Stimulated activated CD8-positive, alpha-beta memory T cell treated with anti-CD3 and anti-CD28 coated beads, Interleukin-12 subunit alpha, Interleukin-12 subunit beta, amount 100 ng/mL, for 1 hour (primary cell): ENCODE measurements around the gene MGAT5B.
"Not testable (repeated sequence)": the region's sequence is repeated elsewhere in the genome, so short reads cannot be mapped to it uniquely, and the experiment has no call there.

Experiments used
- DNase-seq: peaks from one replicate; pipeline ENCODE4 v3.0.0-alpha.2; 2020; ENCODE audit warnings: low read depth

Gene MGAT5B, protein sequence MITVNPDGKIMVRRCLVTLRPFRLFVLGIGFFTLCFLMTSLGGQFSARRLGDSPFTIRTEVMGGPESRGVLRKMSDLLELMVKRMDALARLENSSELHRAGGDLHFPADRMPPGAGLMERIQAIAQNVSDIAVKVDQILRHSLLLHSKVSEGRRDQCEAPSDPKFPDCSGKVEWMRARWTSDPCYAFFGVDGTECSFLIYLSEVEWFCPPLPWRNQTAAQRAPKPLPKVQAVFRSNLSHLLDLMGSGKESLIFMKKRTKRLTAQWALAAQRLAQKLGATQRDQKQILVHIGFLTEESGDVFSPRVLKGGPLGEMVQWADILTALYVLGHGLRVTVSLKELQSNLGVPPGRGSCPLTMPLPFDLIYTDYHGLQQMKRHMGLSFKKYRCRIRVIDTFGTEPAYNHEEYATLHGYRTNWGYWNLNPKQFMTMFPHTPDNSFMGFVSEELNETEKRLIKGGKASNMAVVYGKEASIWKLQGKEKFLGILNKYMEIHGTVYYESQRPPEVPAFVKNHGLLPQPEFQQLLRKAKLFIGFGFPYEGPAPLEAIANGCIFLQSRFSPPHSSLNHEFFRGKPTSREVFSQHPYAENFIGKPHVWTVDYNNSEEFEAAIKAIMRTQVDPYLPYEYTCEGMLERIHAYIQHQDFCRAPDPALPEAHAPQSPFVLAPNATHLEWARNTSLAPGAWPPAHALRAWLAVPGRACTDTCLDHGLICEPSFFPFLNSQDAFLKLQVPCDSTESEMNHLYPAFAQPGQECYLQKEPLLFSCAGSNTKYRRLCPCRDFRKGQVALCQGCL

DNA sequence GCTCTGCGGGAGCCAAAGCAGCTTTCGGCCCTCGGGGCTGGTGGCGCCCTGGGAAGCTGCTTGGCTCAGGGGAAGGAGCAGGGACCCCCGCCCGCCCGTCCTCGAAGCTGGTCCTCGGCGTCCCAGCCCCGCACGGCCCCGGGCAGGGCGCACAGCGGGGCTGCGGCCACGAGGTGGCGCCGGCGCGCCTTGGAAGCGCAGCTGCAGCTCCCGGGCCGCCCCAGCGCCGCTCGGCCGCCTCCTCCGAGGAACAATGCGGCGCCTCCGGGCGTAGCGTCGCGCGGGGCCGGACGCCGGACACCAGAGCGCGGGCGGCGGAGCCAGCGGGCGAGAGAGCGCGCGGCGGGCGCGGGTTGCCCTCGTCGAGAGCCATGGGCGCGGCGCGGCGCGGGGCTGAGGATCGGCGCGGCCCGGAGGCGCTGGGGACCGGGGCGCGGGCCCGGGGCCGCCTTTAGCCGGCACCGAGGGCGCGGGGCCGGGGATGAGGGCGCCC is at the start of gene MGAT5B:
MGAT5B (plus strand) TSS at position 229 of the 493 bp plus-strand sequence. CDS start 626 bp downstream, outside the sequence.
- peak; percentile 53 for DNase-seq

DNA sequence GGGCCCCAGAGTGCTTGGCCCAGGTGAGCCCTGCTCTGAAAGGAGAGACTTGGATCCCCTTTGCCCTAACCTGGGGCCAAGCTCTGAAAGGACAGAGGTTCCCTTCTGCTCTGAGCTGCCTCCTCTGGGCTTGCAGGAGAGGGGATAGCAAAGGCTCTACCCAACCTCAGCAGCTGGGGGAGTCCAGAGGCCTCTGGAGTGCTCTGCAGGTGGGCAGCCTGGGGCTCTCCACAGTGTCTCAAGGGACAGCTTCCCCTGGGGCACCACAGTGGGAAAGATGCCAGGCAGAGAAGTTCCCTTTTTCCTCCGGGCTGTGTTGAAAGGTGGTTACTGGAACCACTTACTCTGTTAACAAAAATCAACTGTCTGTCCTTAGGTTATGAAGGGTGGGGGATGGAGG is 48.2 kb upstream of the MGAT5B start:
- no peak for DNase-seq

GRCh38 chr17:76820561-76820960 is 47.6 kb upstream of the MGAT5B start:
- DNase-seq = no peak

- DNase-seq = no peak
Measured at GRCh38 chr17:76822184-76822778, 45.9 kb upstream of the MGAT5B start.

- DNase-seq = no peak
Measured at GRCh38 chr17:76824093-76824492, 44.1 kb upstream of the MGAT5B start.

GRCh38 chr17:76826330-76827068 is 41.7 kb upstream of the MGAT5B start:
- no peak for DNase-seq

- no peak for DNase-seq
Measured at GRCh38 chr17:76827736-76828135, 40.5 kb upstream of the MGAT5B start.

DNA sequence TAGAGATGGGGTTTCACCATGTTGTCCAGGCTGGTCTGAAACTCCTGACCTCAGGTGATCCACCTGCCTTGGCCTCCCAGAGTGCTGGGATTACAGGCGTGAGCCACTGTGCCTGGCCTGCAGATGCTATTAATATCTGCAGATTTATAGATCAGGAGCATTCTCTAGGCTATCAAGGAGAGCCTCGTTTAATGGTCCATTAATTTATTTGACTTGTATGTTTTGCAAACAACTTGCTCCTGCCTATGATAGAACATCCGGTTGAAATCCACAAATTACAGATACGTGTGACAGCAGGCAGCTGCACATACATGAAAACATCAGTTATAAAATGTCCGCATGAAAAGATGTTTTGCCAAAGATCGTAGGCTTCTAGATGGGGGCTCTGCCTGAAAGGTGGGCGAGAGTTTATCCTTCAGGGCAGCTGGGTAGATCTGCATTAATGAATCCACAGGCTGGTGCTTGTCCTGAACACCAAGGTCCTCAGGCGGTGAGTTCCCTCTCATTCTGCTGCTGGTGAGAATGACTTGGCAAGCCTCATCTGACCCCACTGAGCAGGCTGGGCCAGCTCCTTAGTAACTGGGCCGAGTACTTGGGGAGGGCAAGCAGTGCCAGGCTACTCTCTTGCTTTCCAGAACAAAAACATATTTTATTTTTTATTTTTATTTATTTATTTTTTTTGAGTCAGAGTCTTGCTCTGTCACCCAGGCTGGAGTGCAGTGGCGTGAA is 37.1 kb upstream of the MGAT5B start:
- DNase-seq = no peak

GRCh38 chr17:76833034-76833644 is 35.1 kb upstream of the MGAT5B start:
- no peak for DNase-seq

DNA sequence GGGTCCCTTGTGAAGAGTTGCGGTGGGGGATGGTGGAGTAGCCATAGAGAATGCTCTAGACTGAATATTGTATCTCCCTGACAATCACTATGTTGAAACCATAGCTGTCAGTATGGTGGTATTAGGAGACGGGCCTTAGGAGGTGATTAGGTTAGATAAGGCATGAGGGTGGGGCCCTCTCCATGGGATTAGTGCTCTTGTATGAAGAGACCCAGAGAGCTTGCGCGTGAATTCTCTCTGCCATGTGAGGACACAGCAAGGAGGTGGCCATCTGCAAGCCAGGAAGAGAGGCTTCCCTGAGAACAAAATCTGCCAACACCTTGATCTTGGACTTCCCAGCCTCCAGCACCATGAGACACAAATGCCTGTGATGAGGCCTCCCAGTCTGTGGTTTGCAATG is 34.5 kb upstream of the MGAT5B start:
- no peak for DNase-seq

GRCh38 chr17:76834870-76835269 is 33.3 kb upstream of the MGAT5B start:
- DNase-seq = no peak

- DNase-seq = no peak
Measured at GRCh38 chr17:76840443-76840767, 27.8 kb upstream of the MGAT5B start.

- no peak for DNase-seq
Measured at GRCh38 chr17:76840884-76841775, 27.1 kb upstream of the MGAT5B start.

DNA sequence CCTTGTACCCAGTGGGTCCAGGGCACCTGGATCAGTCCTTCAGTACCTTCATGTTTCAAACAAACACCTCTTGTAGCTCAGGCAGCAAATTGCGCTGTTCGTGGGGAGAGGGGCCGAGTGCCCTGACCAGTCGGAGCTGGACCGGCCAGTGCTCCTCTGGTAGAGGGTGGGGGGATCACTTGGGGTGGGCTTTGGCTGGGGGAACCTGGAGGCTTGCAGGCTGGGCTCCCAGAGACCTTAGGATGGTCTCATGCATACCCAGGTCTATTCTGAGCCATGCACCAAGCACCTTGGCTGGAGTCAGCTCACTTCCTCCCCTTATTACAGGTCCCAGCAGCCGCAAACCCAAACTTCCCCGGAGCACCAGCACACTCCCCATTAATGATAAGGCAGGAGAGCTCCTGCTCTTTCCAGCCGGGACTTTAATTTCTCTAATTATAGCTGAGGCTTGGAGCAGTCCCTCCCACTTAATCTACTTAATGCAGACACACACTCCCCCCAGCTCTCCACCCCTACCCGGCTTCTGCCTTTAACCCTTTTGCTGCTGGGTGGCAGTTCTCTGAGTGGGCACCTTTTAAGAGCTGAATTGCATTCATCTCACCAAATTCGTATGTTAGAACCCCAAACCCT is 26.3 kb upstream of the MGAT5B start:
- DNase-seq = no peak

DNA sequence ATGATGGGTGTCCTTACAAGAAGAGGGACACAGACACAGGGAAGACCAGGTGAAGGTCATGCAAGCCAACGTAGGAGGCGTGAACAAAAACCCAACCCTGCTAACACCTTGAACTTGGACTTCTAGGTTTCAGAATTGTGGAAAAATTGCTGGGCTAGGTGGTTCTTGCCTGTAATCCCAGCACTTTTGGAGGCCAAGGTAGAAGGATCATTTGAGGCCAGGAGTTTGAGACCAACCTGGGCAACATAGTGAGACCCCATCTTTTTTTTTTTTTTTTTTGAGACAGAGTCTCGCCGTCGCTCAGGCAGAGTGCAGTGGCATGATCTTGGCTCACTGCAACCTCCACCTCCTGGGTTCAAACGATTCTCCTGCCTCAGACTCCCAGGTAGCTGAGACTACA is 25.1 kb upstream of the MGAT5B start:
- not testable (repeated sequence) for DNase-seq

GRCh38 chr17:76843703-76844484 is 24.3 kb upstream of the MGAT5B start:
- no peak for DNase-seq

DNA sequence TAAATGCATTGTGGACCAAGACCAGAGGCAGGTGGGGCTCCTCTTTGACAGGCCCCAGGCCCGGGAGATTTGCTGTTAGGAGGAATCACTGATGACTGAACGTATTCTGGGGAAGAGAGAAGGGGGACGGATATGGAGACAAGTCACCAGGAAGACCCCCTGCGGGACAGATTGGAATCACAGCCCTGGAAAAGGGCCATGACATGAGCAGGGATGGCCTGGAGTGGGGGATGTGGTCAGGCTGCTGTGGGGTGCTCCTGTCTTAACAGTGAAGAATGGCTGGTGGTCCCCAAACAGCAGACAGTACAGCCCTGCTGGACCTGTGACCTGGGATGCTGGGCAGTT is 23.7 kb upstream of the MGAT5B start:
- no peak for DNase-seq

- DNase-seq = no peak
Measured at GRCh38 chr17:76844846-76845245, 23.4 kb upstream of the MGAT5B start.

DNA sequence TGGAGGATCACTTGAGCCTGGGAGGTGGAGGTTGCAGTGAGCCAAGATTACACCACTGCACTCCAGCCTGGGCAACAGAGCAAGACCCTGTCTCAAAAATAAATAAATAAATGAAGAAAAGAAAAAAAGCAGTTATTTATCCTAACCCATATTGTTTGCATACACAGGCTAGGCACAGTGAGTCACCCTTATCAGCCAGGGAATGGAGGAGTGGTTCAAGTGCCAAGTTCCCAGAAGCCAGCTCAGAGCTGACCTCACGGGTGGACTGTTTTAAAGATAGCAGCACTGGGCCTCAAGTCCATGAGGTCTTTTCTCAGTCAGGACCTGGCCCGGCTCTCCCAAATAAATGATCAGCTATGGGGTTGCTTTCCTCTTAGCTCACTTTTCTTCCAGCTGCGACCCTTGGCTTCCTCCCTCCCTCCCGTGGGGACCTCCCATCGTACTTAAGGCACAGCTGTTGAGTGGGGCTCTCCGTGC is 22.6 kb upstream of the MGAT5B start:
- DNase-seq = no peak
